Caco-2 (cell line): ENCODE data around the gene ORC6. TPM values are rescaled to one million over a fixed set of nuclear protein-coding genes. Genes with fewer than 3 reads are reported as not detected.

Source experiments
- BruUV-seq: library from RNA; stranded (reverse); fragments of 400-500 nt; replicated peaks from 2 replicates; lab custom pipeline; 2021; lab: Mats Ljungman, UMichigan
- CTCF ChIA-PET: fragments of 300-600 bp; sonication (Branson Sonifier 250); formaldehyde crosslinking; loops from one replicate; lab custom pipeline; 2022; ENCODE audit warnings: antibody characterized with exemption; lab: Charles Lee
- POLR2A ChIA-PET: fragments of 300-600 bp; sonication (Branson Sonifier 250); formaldehyde crosslinking; loops from one replicate; lab custom pipeline; 2022; ENCODE audit warnings: antibody characterized with exemption; lab: Charles Lee
- DNase-seq, 2 experiments: peaks; one replicate each; pipeline versions ENCODE4 v3.0.0 to v3.0.0-alpha.2; 2020 to 2022
- H3K27me3 ChIP-seq: replicated peaks from 2 replicates; pipeline ENCODE4 v1.6.0; 2011; ENCODE audit warnings: low read length; ENCODE audit not compliant: control insufficient read depth, insufficient read depth
- H3K36me3 ChIP-seq: 2 replicates; pipeline ENCODE4 v1.5.1; 2011; ENCODE audit warnings: low read length; ENCODE audit not compliant: control insufficient read depth, insufficient read depth
- H3K4me1 ChIP-seq: fragments of 250-450 bp; sonication (Bioruptor Pico); 2 replicates; pipeline ENCODE4 v1.5.1; 2020; ENCODE audit warnings: mild to moderate bottlenecking
- H3K4me3 ChIP-seq: 2 replicates; pipeline ENCODE4 v1.5.1; 2011; ENCODE audit warnings: low read depth, mild to moderate bottlenecking, control low read depth, low read length
- H3K9me3 ChIP-seq: fragments of 250-450 bp; sonication (Bioruptor Pico); 2 replicates; pipeline ENCODE4 v1.5.1; 2020; ENCODE audit warnings: mild to moderate bottlenecking, moderate library complexity
- H3K27ac Mint-ChIP-seq: one replicate; pipeline ENCODE4 v1.8.0; 2022; ENCODE audit warnings: mixed read lengths; ENCODE audit not compliant: unreplicated experiment
- H3K27me3 Mint-ChIP-seq: one replicate; pipeline ENCODE4 v1.8.0; 2022; ENCODE audit warnings: mixed read lengths; ENCODE audit not compliant: insufficient read depth, unreplicated experiment
- H3K36me3 Mint-ChIP-seq: one replicate; pipeline ENCODE4 v1.8.0; 2022; ENCODE audit warnings: mild to moderate bottlenecking, mixed read lengths; ENCODE audit not compliant: insufficient read depth, unreplicated experiment
- H3K4me1 Mint-ChIP-seq: one replicate; pipeline ENCODE4 v1.8.0; 2022; ENCODE audit warnings: low read depth, mixed read lengths; ENCODE audit not compliant: unreplicated experiment
- H3K4me3 Mint-ChIP-seq: one replicate; pipeline ENCODE4 v1.8.0; 2022; ENCODE audit warnings: mild to moderate bottlenecking, moderate library complexity, mixed read lengths; ENCODE audit not compliant: unreplicated experiment
- H3K9me3 Mint-ChIP-seq: one replicate; pipeline ENCODE4 v1.8.0; 2022; ENCODE audit warnings: mixed read lengths; ENCODE audit not compliant: unreplicated experiment
- intact Hi-C: fragments of 100-400 bp; cut with micrococcal nuclease; formaldehyde crosslinking; loops from one replicate; pipeline ENCODE4 v1.10.0; 2022; ENCODE audit not compliant: unreplicated experiment
- total RNA-seq: library from RNA; stranded (reverse); gene quantifications from 2 replicates; pipeline ENCODE4 v1.2.3, GENCODE V29; 2022
- TF ChIP-seq, protein P1 (sequence below), 2 experiments: fragments of 200-600 bp in 1 of 2; IDR thresholded peaks; 1 replicate in 1 of 2; 2 replicates in 1 of 2; pipeline versions ENCODE4 v1.5.1 to v1.8.0; 2011 to 2022; ENCODE audit warnings: antibody characterized with exemption in 1 of 2, control low read depth in 1 of 2, inconsistent platforms in 1 of 2, low read depth in 1 of 2, low read length in 1 of 2, mild to moderate bottlenecking in 1 of 2, moderate library complexity in 1 of 2; ENCODE audit not compliant: insufficient read depth in 1 of 2, severe bottlenecking in 1 of 2, unreplicated experiment in 1 of 2

ORC6 gene
- total RNA-seq, 1 experiment from 2014 or later, result 56.3 TPM

DNA sequence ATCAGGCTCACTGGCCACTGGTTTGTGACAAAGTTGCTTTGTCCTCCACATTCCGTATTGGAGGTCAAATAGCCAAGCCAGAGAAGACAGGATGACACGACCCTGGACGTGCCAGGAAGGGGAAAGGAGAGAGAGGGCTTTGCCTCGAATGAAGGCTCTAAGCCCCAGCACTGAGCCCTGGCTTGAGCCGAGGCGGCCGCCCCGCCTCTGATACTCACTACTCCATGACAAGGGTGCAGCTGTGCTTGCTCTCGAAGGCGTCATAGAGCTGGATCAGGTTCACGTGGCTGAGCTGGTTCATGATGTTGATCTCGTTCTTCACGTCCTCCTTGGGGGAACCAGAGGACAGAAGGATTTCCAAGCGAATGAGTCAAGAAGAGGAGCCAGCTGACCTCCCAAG, 39.3 kb downstream of the ORC6 start:
- CTCF ChIA-PET, result no interaction called here
- H3K4me3 ChIP-seq, result no peak overlapping the region
- TF ChIP-seq, protein P1, sequence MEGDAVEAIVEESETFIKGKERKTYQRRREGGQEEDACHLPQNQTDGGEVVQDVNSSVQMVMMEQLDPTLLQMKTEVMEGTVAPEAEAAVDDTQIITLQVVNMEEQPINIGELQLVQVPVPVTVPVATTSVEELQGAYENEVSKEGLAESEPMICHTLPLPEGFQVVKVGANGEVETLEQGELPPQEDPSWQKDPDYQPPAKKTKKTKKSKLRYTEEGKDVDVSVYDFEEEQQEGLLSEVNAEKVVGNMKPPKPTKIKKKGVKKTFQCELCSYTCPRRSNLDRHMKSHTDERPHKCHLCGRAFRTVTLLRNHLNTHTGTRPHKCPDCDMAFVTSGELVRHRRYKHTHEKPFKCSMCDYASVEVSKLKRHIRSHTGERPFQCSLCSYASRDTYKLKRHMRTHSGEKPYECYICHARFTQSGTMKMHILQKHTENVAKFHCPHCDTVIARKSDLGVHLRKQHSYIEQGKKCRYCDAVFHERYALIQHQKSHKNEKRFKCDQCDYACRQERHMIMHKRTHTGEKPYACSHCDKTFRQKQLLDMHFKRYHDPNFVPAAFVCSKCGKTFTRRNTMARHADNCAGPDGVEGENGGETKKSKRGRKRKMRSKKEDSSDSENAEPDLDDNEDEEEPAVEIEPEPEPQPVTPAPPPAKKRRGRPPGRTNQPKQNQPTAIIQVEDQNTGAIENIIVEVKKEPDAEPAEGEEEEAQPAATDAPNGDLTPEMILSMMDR (IDR thresholded peaks at IDR 0.05; ENCODE audit: insufficient read depth in 1 of 2, low read depth in 1 of 2, low read length in 1 of 2, severe bottlenecking in 1 of 2, unreplicated experiment in 1 of 2), result no peak
- H3K4me1 Mint-ChIP-seq, result no peaks in the 10 kb centered on the region
- no peak overlapping the region for H3K4me3 Mint-ChIP-seq
- peaks cover 15% of the 10 kb centered on the region for H3K9me3 Mint-ChIP-seq
- H3K9me3 ChIP-seq, result no peaks in the 10 kb centered on the region; the same call in 1 of the 2 replicates
- POLR2A ChIA-PET, result no interaction called here
- no peaks in the 10 kb centered on the region for H3K36me3 ChIP-seq
- intact Hi-C loops, result no loop called here
- no peaks in the 10 kb centered on the region for H3K27me3 Mint-ChIP-seq
- H3K4me1 ChIP-seq, result no peaks in the 10 kb centered on the region
- H3K27ac Mint-ChIP-seq, result no peak overlapping the region
- H3K27me3 ChIP-seq, result no peaks in the 10 kb centered on the region
- no peaks in the 10 kb centered on the region for H3K36me3 Mint-ChIP-seq
- DNase-seq, result no peak
- no TSS peak for BruUV-seq

DNA sequence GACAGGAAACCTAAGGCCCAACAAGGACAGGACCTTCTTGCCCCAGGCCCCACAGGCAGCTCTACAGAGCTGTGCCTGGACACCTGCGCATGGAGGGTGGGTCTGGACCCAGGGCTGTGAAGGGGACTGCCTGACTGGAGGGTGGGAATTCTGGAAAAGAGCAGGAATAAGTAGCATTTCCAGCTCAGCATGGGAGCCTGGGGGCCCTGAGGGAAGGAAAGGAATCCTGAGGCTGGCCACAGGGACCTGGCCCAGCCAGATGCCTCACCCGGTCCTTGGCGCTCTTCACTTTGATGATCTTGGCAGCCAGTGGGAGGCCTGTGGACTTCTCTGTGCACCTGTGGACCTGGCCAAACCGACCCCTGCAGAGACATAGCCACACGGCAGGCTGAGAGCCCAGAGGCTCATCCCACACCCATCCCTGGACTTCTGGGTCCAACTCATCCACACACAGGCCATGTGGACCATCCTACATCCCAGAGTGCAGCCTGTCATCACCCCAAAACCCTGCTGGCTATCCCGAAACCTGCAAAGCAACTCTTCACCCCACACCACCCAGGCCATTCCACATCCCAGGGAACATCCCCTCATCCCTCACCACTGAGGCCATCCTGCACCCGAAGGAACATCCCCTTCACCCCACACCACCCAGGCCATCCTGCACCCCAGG, 40.0 kb downstream of the ORC6 start:
- CTCF ChIA-PET, result no interaction called here
- POLR2A ChIA-PET, result no interaction called here
- TF ChIP-seq, protein P1 (IDR thresholded peaks at IDR 0.05; ENCODE audit: insufficient read depth in 1 of 2, low read depth in 1 of 2, low read length in 1 of 2, severe bottlenecking in 1 of 2, unreplicated experiment in 1 of 2), result no peak
- no peaks in the 10 kb centered on the region; the same call in 1 of the 2 replicates for H3K9me3 ChIP-seq
- H3K27me3 ChIP-seq, result no peaks in the 10 kb centered on the region
- H3K36me3 ChIP-seq, result no peaks in the 10 kb centered on the region
- DNase-seq, result no peak
- no peak overlapping the region for H3K4me3 Mint-ChIP-seq
- intact Hi-C loops, result no loop called here
- no peaks in the 10 kb centered on the region for H3K27me3 Mint-ChIP-seq
- no peaks in the 10 kb centered on the region for H3K4me1 Mint-ChIP-seq
- peaks cover 15% of the 10 kb centered on the region for H3K9me3 Mint-ChIP-seq
- H3K36me3 Mint-ChIP-seq, result no peaks in the 10 kb centered on the region
- no TSS peak for BruUV-seq
- no peak overlapping the region for H3K27ac Mint-ChIP-seq
- H3K4me3 ChIP-seq, result no peak overlapping the region
- no peaks in the 10 kb centered on the region for H3K4me1 ChIP-seq

DNA sequence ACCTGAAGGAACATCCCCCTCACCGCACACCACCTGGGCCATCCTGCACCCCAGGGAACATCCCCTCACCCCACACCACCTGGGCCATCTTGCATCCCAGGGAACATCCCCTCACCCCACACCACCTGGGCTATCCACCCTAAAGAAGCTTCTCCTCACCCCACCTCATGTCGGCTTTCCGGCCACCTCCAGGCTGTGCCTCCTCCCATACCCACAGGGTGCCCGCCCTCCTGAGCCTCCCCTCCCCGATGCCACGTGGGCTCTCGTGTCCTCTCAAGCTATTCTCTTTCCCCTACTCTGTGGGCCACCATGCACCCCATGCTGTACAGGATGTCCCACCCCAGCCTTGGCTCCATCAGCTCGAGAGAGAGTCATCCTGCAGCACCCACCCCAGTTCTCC, 40.7 kb downstream of the ORC6 start:
- no peak overlapping the region for H3K27ac Mint-ChIP-seq
- peaks cover 15% of the 10 kb centered on the region for H3K9me3 Mint-ChIP-seq
- DNase-seq, result no peak
- Histone ChIP-seq H3K4me3 (no peak overlapping the region), H3K36me3 (no peaks in the 10 kb centered on the region), H3K4me1 (no peaks in the 10 kb centered on the region), H3K27me3 (no peaks in the 10 kb centered on the region), H3K9me3 (no peaks in the 10 kb centered on the region)
- intact Hi-C loops, result no loop called here
- POLR2A ChIA-PET, result no interaction called here
- TF ChIP-seq, protein P1 (IDR thresholded peaks at IDR 0.05; ENCODE audit: insufficient read depth in 1 of 2, low read depth in 1 of 2, low read length in 1 of 2, severe bottlenecking in 1 of 2, unreplicated experiment in 1 of 2), result no peak
- CTCF ChIA-PET, result no interaction called here
- no TSS peak for BruUV-seq
- no peaks in the 10 kb centered on the region for H3K36me3 Mint-ChIP-seq
- H3K4me1 Mint-ChIP-seq, result no peaks in the 10 kb centered on the region
- H3K4me3 Mint-ChIP-seq, result no peak overlapping the region
- no peaks in the 10 kb centered on the region for H3K27me3 Mint-ChIP-seq
